ENCODE measurements around the gene ZDHHC1. TPM values are rescaled to one million over a fixed set of nuclear protein-coding genes. Genes with fewer than 3 reads are reported as not detected.
"Not testable (repeated sequence)": the region's sequence is repeated elsewhere in the genome, so short reads cannot be mapped to it uniquely, and the experiment has no call there.

Gene ZDHHC1
- total and polyA plus RNA-seq, 3 donors from 2014 or later: 26.7 to 62.7 (median 62.0) TPM

GRCh38 chr16:67383284-67383683, 33.0 kb downstream of the ZDHHC1 start:
- no peaks in the 10 kb centered on the region for H3K27me3 ChIP-seq
- H3K27ac ChIP-seq: no peak overlapping the region
- no peak for DNase-seq
- TF ChIP-seq POLR2A (IDR thresholded peaks at IDR 0.05): no peak
- TF ChIP-seq, protein P1, sequence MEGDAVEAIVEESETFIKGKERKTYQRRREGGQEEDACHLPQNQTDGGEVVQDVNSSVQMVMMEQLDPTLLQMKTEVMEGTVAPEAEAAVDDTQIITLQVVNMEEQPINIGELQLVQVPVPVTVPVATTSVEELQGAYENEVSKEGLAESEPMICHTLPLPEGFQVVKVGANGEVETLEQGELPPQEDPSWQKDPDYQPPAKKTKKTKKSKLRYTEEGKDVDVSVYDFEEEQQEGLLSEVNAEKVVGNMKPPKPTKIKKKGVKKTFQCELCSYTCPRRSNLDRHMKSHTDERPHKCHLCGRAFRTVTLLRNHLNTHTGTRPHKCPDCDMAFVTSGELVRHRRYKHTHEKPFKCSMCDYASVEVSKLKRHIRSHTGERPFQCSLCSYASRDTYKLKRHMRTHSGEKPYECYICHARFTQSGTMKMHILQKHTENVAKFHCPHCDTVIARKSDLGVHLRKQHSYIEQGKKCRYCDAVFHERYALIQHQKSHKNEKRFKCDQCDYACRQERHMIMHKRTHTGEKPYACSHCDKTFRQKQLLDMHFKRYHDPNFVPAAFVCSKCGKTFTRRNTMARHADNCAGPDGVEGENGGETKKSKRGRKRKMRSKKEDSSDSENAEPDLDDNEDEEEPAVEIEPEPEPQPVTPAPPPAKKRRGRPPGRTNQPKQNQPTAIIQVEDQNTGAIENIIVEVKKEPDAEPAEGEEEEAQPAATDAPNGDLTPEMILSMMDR (IDR thresholded peaks at IDR 0.05): no peak
- no peaks in the 10 kb centered on the region for H3K9me3 ChIP-seq
- WGBS, 2 donors: 95% methylated on average over 3 of the region's 3 CpGs
- no peaks in the 10 kb centered on the region for H3K4me1 ChIP-seq
- H3K36me3 ChIP-seq (ENCODE audit: low read depth, missing control alignments): no peaks in the 10 kb centered on the region
- no peak overlapping the region for H3K4me3 ChIP-seq
- intact Hi-C loops (cut with DNase I; ENCODE audit: low total_unique reads): no loop called here

DNA sequence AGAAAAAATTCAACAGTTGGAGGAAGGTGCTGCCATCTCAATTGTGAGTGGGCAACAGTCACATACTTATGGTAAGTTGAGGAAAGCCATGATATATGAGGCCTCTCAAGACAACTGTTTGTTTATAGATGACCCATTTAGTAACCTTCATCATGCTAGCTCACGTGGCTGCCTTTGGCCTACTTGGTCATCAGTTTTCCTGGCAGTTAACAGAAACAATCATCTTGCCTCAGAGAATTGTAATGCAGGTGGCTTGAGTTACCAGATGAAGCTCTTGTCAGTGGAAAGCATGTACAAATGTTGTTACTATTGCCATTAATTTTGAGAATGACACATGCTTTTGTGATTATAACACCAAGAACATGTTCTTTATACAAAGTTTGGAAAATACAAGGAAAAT, 37.6 kb downstream of the ZDHHC1 start:
- intact Hi-C loops (cut with DNase I; ENCODE audit: low total_unique reads): no loop called here
- no peaks in the 10 kb centered on the region for H3K9me3 ChIP-seq
- WGBS, 2 donors: 67 to 90% methylated on average over 1 of the region's 1 CpG
- H3K27me3 ChIP-seq: no peaks in the 10 kb centered on the region
- no peaks in the 10 kb centered on the region for H3K36me3 ChIP-seq (ENCODE audit: low read depth, missing control alignments)
- no peak for DNase-seq
- H3K4me3 ChIP-seq: no peak overlapping the region
- H3K27ac ChIP-seq: no peak overlapping the region
- no peaks in the 10 kb centered on the region for H3K4me1 ChIP-seq
- TF ChIP-seq POLR2A (IDR thresholded peaks at IDR 0.05): no peak

- H3K4me3 ChIP-seq; intact Hi-C loops (cut with DNase I; ENCODE audit: low total_unique reads); H3K27me3 ChIP-seq; H3K27ac ChIP-seq; H3K36me3 ChIP-seq (ENCODE audit: low read depth, missing control alignments); H3K4me1 ChIP-seq; DNase-seq; H3K9me3 ChIP-seq: not testable (repeated sequence)
- WGBS, 2 donors: 91 to 93% methylated on average over 11 of the region's 11 CpGs
Measured at GRCh38 chr16:67376012-67376411, 40.3 kb downstream of the ZDHHC1 start.

GRCh38 chr16:67372664-67373063, 43.6 kb downstream of the ZDHHC1 start:
- intact Hi-C loops (cut with DNase I; ENCODE audit: low total_unique reads): no loop called here
- no peak overlapping the region for H3K27ac ChIP-seq
- H3K4me1 ChIP-seq: no peaks in the 10 kb centered on the region
- TF ChIP-seq, protein P1 (IDR thresholded peaks at IDR 0.05): peak in 2 of 3 experiments; percentile 24 to 58
- TF ChIP-seq POLR2A (IDR thresholded peaks at IDR 0.05): no peak
- DNase-seq: no peak
- no peaks in the 10 kb centered on the region for H3K36me3 ChIP-seq (ENCODE audit: low read depth, missing control alignments)
- H3K4me3 ChIP-seq: no peak overlapping the region
- no peaks in the 10 kb centered on the region for H3K27me3 ChIP-seq
- H3K9me3 ChIP-seq: no peaks in the 10 kb centered on the region

DNA sequence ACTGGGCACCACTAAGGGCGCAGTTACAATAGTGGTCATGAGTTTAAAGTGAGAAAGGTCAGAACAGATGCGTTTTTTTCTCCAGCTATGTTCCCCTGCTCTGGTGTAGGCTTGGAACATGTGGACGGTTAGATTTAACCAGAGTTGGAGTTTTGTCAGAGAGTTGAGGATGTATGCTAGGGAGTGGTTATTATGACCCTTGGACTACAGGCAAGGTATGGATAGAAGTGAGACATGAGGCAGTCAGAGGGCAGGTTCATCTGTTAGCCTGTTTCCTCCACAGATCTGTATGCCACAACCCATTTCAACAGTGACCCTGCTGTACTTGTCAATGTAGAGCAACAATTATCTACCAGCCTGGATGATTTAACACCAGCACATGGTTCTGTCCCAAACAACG, 45.6 kb downstream of the ZDHHC1 start:
- Histone ChIP-seq H3K4me3 (no peak overlapping the region), H3K27ac (no peak overlapping the region), H3K36me3 (ENCODE audit: low read depth, missing control alignments) (no peaks in the 10 kb centered on the region), H3K27me3 (no peaks in the 10 kb centered on the region), H3K9me3 (no peaks in the 10 kb centered on the region), H3K4me1 (no peaks in the 10 kb centered on the region)
- intact Hi-C loops (cut with DNase I; ENCODE audit: low total_unique reads): no loop called here
- DNase-seq: no peak
- TF ChIP-seq, protein P1 (IDR thresholded peaks at IDR 0.05): no peak
- TF ChIP-seq POLR2A (IDR thresholded peaks at IDR 0.05): no peak
- 89 to 94% methylated on average over 4 of the region's 4 CpGs for WGBS, 2 donors

DNA sequence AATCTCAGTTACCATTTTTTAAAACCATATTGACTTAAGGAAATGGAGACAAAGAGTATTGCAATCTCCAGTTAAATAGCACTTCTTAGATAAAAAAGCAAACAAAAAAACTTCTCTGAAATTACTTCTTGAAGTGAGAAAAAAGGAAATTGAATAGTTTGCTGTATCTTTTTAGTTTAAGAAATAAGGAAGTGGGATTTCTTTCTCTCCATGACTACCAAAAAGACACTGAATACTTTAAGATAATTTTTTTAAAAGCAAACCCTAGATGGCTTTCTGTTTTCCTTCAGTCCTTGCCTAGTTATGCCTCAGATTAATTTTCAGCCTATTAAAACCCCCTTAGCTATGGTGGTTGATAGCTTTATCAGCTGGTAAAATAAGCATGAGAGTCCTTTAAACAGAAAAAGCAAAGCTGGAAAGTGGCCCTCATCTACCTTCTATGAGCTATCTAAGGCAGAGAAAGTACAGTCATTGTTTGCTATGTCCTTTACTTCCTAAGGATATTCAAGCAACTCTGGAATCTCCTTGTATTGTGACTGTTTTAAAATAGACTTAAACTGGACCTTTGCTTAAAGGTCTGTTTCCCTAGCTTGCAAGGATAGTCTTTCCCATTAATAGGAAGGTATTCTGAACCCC, 51.6 kb downstream of the ZDHHC1 start:
- Histone ChIP-seq H3K27ac (no peak overlapping the region), H3K9me3 (no peaks in the 10 kb centered on the region), H3K27me3 (no peaks in the 10 kb centered on the region), H3K4me3 (no peak overlapping the region), H3K4me1 (no peaks in the 10 kb centered on the region), H3K36me3 (ENCODE audit: low read depth, missing control alignments) (no peaks in the 10 kb centered on the region)
- DNase-seq: no peak
- intact Hi-C loops (cut with DNase I; ENCODE audit: low total_unique reads): no loop called here
- TF ChIP-seq, protein P1 (IDR thresholded peaks at IDR 0.05): no peak
- no peak for TF ChIP-seq POLR2A (IDR thresholded peaks at IDR 0.05)

Data from testis (tissue), 3 donors.